ENCODE measurements around the gene RBFOX2. TPM values are rescaled to one million over a fixed set of nuclear protein-coding genes. Genes with fewer than 3 reads are reported as not detected.
"Not testable (repeated sequence)": the region's sequence is repeated elsewhere in the genome, so short reads cannot be mapped to it uniquely, and the experiment has no call there.

RBFOX2 gene
- total and polyA plus RNA-seq, 12 donors = 15.7 to 86.6 (median 69.8) TPM

DNA sequence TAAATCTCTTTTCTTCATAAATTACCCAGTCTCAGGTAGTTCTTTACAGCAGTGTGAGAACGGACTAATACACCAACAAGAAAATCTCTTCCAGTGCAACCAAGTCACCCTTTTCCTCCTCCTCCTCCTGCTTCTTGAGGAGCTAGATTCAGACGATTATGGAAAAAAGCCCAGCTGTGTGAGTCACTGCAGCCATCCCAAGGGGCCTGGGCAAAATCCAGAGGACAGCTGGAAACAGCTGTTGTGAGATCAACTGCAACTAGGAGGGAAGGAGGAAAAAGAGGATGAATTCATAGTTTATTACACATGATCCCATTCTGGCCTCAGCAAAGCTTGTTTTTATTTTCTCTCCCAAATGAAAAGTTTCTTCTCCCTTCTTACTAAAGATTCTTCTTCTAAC lies 32.9 kb downstream of the RBFOX2 start:
- 22 to 34% (median 24%) methylated on average over 2 of the region's 2 CpGs for WGBS, 4 donors
- TF ChIP-seq, protein P1, sequence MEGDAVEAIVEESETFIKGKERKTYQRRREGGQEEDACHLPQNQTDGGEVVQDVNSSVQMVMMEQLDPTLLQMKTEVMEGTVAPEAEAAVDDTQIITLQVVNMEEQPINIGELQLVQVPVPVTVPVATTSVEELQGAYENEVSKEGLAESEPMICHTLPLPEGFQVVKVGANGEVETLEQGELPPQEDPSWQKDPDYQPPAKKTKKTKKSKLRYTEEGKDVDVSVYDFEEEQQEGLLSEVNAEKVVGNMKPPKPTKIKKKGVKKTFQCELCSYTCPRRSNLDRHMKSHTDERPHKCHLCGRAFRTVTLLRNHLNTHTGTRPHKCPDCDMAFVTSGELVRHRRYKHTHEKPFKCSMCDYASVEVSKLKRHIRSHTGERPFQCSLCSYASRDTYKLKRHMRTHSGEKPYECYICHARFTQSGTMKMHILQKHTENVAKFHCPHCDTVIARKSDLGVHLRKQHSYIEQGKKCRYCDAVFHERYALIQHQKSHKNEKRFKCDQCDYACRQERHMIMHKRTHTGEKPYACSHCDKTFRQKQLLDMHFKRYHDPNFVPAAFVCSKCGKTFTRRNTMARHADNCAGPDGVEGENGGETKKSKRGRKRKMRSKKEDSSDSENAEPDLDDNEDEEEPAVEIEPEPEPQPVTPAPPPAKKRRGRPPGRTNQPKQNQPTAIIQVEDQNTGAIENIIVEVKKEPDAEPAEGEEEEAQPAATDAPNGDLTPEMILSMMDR (IDR thresholded peaks at IDR 0.05) = no peak
- TF ChIP-seq POLR2A (IDR thresholded peaks at IDR 0.05) = no peak
- no peaks in the 10 kb centered on the region for H3K9me3 ChIP-seq (replicated peaks in 1 of 3)
- peaks cover 13 to 38% of the 10 kb centered on the region in 2 donors for H3K4me1 ChIP-seq (replicated peaks in 1 of 2)
- H3K27ac ChIP-seq = peak overlapping the region in 4 of 5 donors; percentile 28 to 72 (median 45)
- H3K36me3 ChIP-seq (replicated peaks in 1 of 2) = no peaks in the 10 kb centered on the region
- H3K4me3 ChIP-seq = no peak overlapping the region
- intact Hi-C loops (cut with DNase I) = no loop called here
- DNase-seq = peak; percentile 72 to 89 (median 81)
- no peaks in the 10 kb centered on the region for H3K27me3 ChIP-seq

DNA sequence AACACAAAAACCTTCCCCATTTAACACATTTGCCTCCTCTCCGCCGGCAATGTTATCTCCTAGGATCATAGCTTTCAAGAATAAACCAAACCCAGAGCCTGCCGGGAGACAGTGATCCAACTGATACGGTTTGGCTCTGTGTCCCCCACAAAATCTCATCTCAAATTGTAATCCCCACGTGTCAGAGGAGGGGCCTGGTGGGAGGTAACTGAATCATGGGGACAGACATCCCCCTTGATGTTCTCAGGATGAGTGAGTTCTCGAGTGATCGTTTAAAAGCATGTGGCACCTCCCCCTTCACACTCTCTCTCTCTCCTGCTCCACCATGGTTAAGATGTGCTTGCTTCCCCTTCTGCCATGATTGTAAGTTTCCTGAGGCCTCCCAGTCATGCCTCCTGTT lies 33.3 kb downstream of the RBFOX2 start:
- H3K4me3 ChIP-seq = no peak overlapping the region
- DNase-seq = no peak
- WGBS, 4 donors = 45 to 63% (median 62%) methylated on average over 7 of the region's 7 CpGs

DNA sequence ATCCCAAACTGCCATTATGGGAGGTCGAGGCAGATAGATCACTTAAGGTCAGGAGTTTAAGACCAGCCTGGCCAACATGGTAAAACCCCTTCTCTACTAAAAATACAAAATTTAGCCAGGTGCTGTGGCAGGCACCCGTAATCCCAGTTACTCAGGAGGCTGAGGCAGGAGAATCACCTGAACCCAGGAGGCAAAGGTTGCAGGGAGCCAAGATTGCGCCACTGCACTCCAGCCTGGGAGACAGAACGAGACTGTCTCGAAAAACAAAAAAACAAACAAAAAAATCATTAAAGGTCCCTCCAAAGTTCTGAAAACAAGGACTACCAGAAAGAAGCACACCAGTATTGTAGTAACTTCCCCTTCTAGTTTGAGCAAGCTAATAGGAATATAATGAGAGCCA lies 34.9 kb downstream of the RBFOX2 start:
- H3K27me3 ChIP-seq; H3K4me3 ChIP-seq; H3K36me3 ChIP-seq (replicated peaks in 1 of 2); DNase-seq; H3K27ac ChIP-seq; intact Hi-C loops (cut with DNase I); H3K9me3 ChIP-seq (replicated peaks in 1 of 3): not testable (repeated sequence)
- peaks cover 13 to 38% of the 10 kb centered on the region in 2 donors for H3K4me1 ChIP-seq (replicated peaks in 1 of 2)
- 89 to 92% (median 91%) methylated on average over 5 of the region's 5 CpGs for WGBS, 4 donors

More for the DNA sequence above, 33.3 kb downstream of the RBFOX2 start:
- intact Hi-C loops (cut with DNase I) = no loop called here
- Histone ChIP-seq H3K36me3 (replicated peaks in 1 of 2) (no peaks in the 10 kb centered on the region), H3K4me1 (replicated peaks in 1 of 2) (peaks cover 13 to 38% of the 10 kb centered on the region in 2 donors), H3K27me3 (no peaks in the 10 kb centered on the region), H3K27ac (peak overlapping the region in 4 of 5 donors; percentile 28 to 72 (median 45)), H3K9me3 (replicated peaks in 1 of 3) (no peaks in the 10 kb centered on the region)
- no peak for TF ChIP-seq POLR2A (IDR thresholded peaks at IDR 0.05)
- TF ChIP-seq, protein P1 (IDR thresholded peaks at IDR 0.05) = no peak

DNA sequence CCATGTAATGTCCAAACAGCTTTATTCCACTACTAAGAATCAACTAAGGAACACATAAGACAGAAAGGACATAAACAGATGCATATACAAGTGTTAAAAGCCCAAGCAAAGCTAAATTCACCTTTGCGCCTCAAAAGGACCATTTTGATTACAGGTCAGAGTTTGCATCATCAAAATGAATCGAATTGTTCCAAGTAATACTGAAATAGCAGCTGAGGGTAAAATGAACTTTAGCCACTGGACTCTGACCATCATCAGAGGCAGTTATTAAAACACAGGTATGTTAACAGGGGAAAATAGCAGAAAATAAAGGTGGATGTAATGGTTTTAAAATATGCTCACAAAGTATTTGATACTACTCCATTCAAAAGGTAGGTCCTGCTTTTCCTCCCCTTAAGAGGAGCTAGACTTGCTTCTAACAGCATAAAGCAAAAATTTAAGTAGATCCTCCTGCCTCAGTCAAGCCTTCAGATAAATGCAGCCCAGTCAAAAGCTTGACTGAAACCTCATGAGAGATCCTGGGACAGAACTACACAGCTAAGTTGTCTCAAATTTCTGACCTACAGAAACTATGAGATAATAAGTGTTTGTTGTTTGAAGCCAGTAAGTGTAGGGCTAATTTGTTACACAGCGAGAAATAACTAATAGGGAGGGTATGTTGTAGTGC lies 35.4 kb downstream of the RBFOX2 start:
- H3K27ac ChIP-seq = no peak overlapping the region
- no peak overlapping the region for H3K4me3 ChIP-seq
- DNase-seq = no peak
- TF ChIP-seq POLR2A (IDR thresholded peaks at IDR 0.05) = no peak
- TF ChIP-seq, protein P1 (IDR thresholded peaks at IDR 0.05) = no peak
- H3K9me3 ChIP-seq (replicated peaks in 1 of 3) = no peaks in the 10 kb centered on the region
- H3K4me1 ChIP-seq (replicated peaks in 1 of 2) = peaks cover 13 to 38% of the 10 kb centered on the region in 2 donors
- intact Hi-C loops (cut with DNase I) = no loop called here
- H3K36me3 ChIP-seq (replicated peaks in 1 of 2) = no peaks in the 10 kb centered on the region
- 93 to 98% (median 96%) methylated on average over 3 of the region's 3 CpGs for WGBS, 4 donors
- no peaks in the 10 kb centered on the region for H3K27me3 ChIP-seq

DNA sequence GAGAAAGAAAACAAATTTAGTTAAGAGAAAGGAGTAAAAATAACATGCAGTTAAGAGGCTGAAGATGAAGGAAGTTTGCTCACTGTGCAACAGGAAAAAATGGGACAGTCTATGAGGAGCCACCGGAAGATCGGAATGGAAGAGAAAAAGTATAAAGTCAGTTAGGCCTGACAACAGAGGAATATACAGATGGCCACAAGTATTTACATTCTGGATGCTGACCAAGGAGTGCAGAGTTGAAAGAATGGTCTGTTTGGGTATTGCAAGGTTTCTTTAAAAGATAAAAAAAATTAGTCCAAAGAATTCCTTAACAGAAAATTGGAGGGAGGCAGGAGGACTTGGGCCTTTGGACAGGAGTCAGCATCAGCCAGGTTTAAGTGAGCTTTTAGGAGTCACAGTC lies 37.5 kb downstream of the RBFOX2 start:
- H3K27me3 ChIP-seq = no peaks in the 10 kb centered on the region
- intact Hi-C loops (cut with DNase I) = no loop called here
- peaks cover 4 to 33% of the 10 kb centered on the region in 2 donors for H3K4me1 ChIP-seq (replicated peaks in 1 of 2)
- TF ChIP-seq, protein P1 (IDR thresholded peaks at IDR 0.05) = no peak
- DNase-seq = no peak
- H3K27ac ChIP-seq = no peak overlapping the region
- H3K4me3 ChIP-seq = no peak overlapping the region
- 83 to 91% (median 87%) methylated on average over 2 of the region's 2 CpGs for WGBS, 4 donors
- no peaks in the 10 kb centered on the region for H3K36me3 ChIP-seq (replicated peaks in 1 of 2)
- H3K9me3 ChIP-seq (replicated peaks in 1 of 3) = no peaks in the 10 kb centered on the region

Data from adrenal gland (tissue), 12 donors.